ENCODE measurements around the gene CHGA. TPM values are rescaled to one million over a fixed set of nuclear protein-coding genes. Genes with fewer than 3 reads are reported as not detected.

Gene CHGA
- total and polyA plus RNA-seq, 10 donors = 0.09 to 0.20 TPM; not detected in 8

GRCh38 chr14:92890830-92891588, 31.9 kb upstream of the CHGA start:
- peaks cover 0 to 31% (median 17%) of the 10 kb centered on the region in 8 donors for H3K9me3 ChIP-seq
- DNase-seq = no peak
- no peaks in the 10 kb centered on the region for H3K4me1 ChIP-seq
- H3K36me3 ChIP-seq = no peaks in the 10 kb centered on the region
- TF ChIP-seq POLR2A (IDR thresholded peaks at IDR 0.05) (no peak), POLR2AphosphoS5 (IDR thresholded peaks at IDR 0.05) (no peak), CTCF (IDR thresholded peaks at IDR 0.05 in 8 of 11, conservative IDR thresholded peaks at IDR 0.05 in 3 of 11) (no peak)
- no peak overlapping the region for H3K27ac ChIP-seq
- H3K27me3 ChIP-seq (replicated peaks in 1 of 7) = peaks cover 0 to 8% (median 0%) of the 10 kb centered on the region in 7 donors
- 53 to 61% (median 57%) methylated on average over 7 of the region's 7 CpGs for WGBS, 5 donors
- intact Hi-C loops (cut with DNase I; ENCODE audit: low total_unique reads) = no loop called here
- H3K4me3 ChIP-seq = no peak overlapping the region

GRCh38 chr14:92892589-92892988, 30.4 kb upstream of the CHGA start:
- Histone ChIP-seq H3K4me1 (no peaks in the 10 kb centered on the region), H3K36me3 (no peaks in the 10 kb centered on the region), H3K9me3 (peaks cover 0 to 31% (median 17%) of the 10 kb centered on the region in 8 donors), H3K27me3 (replicated peaks in 1 of 7) (peaks cover 0 to 16% (median 0%) of the 10 kb centered on the region in 7 donors), H3K4me3 (no peak overlapping the region), H3K27ac (no peak overlapping the region)
- no peak for DNase-seq
- intact Hi-C loops (cut with DNase I; ENCODE audit: low total_unique reads) = no loop called here
- TF ChIP-seq POLR2A (IDR thresholded peaks at IDR 0.05) (no peak), POLR2AphosphoS5 (IDR thresholded peaks at IDR 0.05) (no peak), CTCF (IDR thresholded peaks at IDR 0.05 in 8 of 11, conservative IDR thresholded peaks at IDR 0.05 in 3 of 11) (no peak)

GRCh38 chr14:92895352-92895878, 27.5 kb upstream of the CHGA start:
- no peaks in the 10 kb centered on the region for H3K36me3 ChIP-seq
- H3K9me3 ChIP-seq = peaks cover 0 to 31% (median 17%) of the 10 kb centered on the region in 8 donors
- intact Hi-C loops (cut with DNase I; ENCODE audit: low total_unique reads) = no loop called here
- TF ChIP-seq CTCF (IDR thresholded peaks at IDR 0.05 in 8 of 11, conservative IDR thresholded peaks at IDR 0.05 in 3 of 11) = no peak
- TF ChIP-seq POLR2A (IDR thresholded peaks at IDR 0.05) = no peak
- no peak for TF ChIP-seq POLR2AphosphoS5 (IDR thresholded peaks at IDR 0.05)
- WGBS, 5 donors = 72 to 84% (median 76%) methylated on average over 4 of the region's 4 CpGs
- H3K27ac ChIP-seq = no peak overlapping the region
- H3K4me1 ChIP-seq = no peaks in the 10 kb centered on the region
- H3K27me3 ChIP-seq (replicated peaks in 1 of 7) = peaks cover 0 to 35% (median 0%) of the 10 kb centered on the region in 7 donors
- H3K4me3 ChIP-seq = no peak overlapping the region
- DNase-seq = no peak

- peaks cover 0 to 21% (median 9%) of the 10 kb centered on the region in 8 donors for H3K9me3 ChIP-seq
- no peaks in the 10 kb centered on the region for H3K4me1 ChIP-seq
- WGBS, 5 donors = 60 to 74% (median 68%) methylated on average over 5 of the region's 5 CpGs
- intact Hi-C loops (cut with DNase I; ENCODE audit: low total_unique reads) = no loop called here
- no peak for DNase-seq
- no peak overlapping the region for H3K4me3 ChIP-seq
- H3K27ac ChIP-seq = no peak overlapping the region
- H3K27me3 ChIP-seq (replicated peaks in 1 of 7) = peaks cover 0 to 57% (median 6%) of the 10 kb centered on the region in 7 donors
- no peaks in the 10 kb centered on the region for H3K36me3 ChIP-seq
- TF ChIP-seq CTCF (IDR thresholded peaks at IDR 0.05 in 8 of 11, conservative IDR thresholded peaks at IDR 0.05 in 3 of 11) (no peak), POLR2A (IDR thresholded peaks at IDR 0.05) (no peak), POLR2AphosphoS5 (IDR thresholded peaks at IDR 0.05) (no peak)
Measured at GRCh38 chr14:92897922-92898565, 24.9 kb upstream of the CHGA start.
